Measurements from ENCODE around the gene NEGR1. TPM values are rescaled to one million over a fixed set of nuclear protein-coding genes. Genes with fewer than 3 reads are reported as not detected.

NEGR1 gene
- total RNA-seq, 1 experiment from 2014 or later: 0.05 TPM

DNA sequence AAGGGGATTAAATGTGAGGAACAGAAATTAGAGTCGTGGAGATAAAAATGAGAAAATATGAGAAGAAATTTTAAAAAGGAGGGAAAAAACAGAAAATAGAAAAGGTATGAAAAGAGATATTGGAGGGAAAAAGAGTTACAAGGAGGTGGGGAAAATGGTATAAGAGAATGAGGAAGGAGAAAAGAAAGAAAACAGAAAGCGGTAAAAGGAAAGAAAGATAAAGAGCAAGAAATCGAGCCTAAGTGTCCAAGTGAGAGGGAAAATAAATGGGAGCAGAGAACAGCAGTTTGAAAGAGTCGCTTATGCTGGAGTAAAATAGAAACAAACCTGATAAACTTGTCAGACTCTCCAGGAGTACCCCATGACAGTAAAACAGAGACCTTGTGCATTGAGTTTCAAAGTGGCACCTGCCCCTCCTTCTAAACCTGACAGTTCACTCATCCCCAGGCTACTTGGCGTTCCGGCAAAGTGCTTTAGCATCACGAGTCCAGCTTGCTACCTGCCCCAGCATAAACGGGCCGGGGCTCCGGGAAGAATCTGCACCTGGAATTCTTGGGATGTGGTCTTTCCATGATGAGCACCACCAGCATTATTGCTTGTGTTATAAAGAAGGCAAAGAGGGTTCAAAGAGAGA lies 585 bp downstream of the NEGR1 start:
- TF ChIP-seq SP1 (IDR thresholded peaks at IDR 0.05; ENCODE audit: low read depth) (no peak), JUND (IDR thresholded peaks at IDR 0.05) (no peak), ELF1 (IDR thresholded peaks at IDR 0.05; ENCODE audit: borderline replicate concordance, low read depth) (no peak), RAD21 (IDR thresholded peaks at IDR 0.05; ENCODE audit: low read depth) (no peak), EZH2phosphoT487 (IDR thresholded peaks at IDR 0.05; ENCODE audit: borderline replicate concordance) (no peak), ZFX (IDR thresholded peaks at IDR 0.05) (no peak), CBX3 (IDR thresholded peaks at IDR 0.05; ENCODE audit: low read depth) (no peak), EGR1 (IDR thresholded peaks at IDR 0.05; ENCODE audit: low read depth) (no peak), SRF (IDR thresholded peaks at IDR 0.05; ENCODE audit: low read depth) (no peak), EZH2 (IDR thresholded peaks at IDR 0.05) (no peak), YY1 (IDR thresholded peaks at IDR 0.05; ENCODE audit: extremely low read depth, insufficient replicate concordance, low read depth, low read length) (no peak), FOSL1 (IDR thresholded peaks at IDR 0.05; ENCODE audit: low read depth) (no peak)
- TF ChIP-seq, protein P1, sequence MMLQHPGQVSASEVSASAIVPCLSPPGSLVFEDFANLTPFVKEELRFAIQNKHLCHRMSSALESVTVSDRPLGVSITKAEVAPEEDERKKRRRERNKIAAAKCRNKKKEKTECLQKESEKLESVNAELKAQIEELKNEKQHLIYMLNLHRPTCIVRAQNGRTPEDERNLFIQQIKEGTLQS (IDR thresholded peaks at IDR 0.05): no peak
- TF ChIP-seq, protein P2, sequence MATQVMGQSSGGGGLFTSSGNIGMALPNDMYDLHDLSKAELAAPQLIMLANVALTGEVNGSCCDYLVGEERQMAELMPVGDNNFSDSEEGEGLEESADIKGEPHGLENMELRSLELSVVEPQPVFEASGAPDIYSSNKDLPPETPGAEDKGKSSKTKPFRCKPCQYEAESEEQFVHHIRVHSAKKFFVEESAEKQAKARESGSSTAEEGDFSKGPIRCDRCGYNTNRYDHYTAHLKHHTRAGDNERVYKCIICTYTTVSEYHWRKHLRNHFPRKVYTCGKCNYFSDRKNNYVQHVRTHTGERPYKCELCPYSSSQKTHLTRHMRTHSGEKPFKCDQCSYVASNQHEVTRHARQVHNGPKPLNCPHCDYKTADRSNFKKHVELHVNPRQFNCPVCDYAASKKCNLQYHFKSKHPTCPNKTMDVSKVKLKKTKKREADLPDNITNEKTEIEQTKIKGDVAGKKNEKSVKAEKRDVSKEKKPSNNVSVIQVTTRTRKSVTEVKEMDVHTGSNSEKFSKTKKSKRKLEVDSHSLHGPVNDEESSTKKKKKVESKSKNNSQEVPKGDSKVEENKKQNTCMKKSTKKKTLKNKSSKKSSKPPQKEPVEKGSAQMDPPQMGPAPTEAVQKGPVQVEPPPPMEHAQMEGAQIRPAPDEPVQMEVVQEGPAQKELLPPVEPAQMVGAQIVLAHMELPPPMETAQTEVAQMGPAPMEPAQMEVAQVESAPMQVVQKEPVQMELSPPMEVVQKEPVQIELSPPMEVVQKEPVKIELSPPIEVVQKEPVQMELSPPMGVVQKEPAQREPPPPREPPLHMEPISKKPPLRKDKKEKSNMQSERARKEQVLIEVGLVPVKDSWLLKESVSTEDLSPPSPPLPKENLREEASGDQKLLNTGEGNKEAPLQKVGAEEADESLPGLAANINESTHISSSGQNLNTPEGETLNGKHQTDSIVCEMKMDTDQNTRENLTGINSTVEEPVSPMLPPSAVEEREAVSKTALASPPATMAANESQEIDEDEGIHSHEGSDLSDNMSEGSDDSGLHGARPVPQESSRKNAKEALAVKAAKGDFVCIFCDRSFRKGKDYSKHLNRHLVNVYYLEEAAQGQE (IDR thresholded peaks at IDR 0.05; ENCODE audit: low read depth): no peak
- TF ChIP-seq, protein P3, sequence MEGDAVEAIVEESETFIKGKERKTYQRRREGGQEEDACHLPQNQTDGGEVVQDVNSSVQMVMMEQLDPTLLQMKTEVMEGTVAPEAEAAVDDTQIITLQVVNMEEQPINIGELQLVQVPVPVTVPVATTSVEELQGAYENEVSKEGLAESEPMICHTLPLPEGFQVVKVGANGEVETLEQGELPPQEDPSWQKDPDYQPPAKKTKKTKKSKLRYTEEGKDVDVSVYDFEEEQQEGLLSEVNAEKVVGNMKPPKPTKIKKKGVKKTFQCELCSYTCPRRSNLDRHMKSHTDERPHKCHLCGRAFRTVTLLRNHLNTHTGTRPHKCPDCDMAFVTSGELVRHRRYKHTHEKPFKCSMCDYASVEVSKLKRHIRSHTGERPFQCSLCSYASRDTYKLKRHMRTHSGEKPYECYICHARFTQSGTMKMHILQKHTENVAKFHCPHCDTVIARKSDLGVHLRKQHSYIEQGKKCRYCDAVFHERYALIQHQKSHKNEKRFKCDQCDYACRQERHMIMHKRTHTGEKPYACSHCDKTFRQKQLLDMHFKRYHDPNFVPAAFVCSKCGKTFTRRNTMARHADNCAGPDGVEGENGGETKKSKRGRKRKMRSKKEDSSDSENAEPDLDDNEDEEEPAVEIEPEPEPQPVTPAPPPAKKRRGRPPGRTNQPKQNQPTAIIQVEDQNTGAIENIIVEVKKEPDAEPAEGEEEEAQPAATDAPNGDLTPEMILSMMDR (IDR thresholded peaks at IDR 0.05 in 2 of 3, conservative IDR thresholded peaks at IDR 0.05 in 1 of 3; ENCODE audit: borderline replicate concordance in 1 of 3, insufficient read depth in 1 of 3, low read depth in 2 of 3, low read length in 2 of 3): no peak
- BruUV-seq (replicated peaks): no TSS peak
- Histone ChIP-seq H3K4me1 (ENCODE audit: control insufficient read depth in 1 of 2, insufficient read depth in 2 of 2, low read length in 2 of 2) (no peaks in the 10 kb centered on the region), H3K9me3 (ENCODE audit: control insufficient read depth in 1 of 2, insufficient read depth in 1 of 2, low read depth in 1 of 2, low read length in 2 of 2) (peaks cover 0 to 3% of the 10 kb centered on the region in 2 experiments; a peak in 2 of 4 replicates), H3K4me3 (replicated peaks in 1 of 2; ENCODE audit: low read depth in 1 of 2, low read length in 2 of 2) (no peak overlapping the region), H3K9me2 (ENCODE audit: insufficient read depth) (no peaks in the 10 kb centered on the region), H2AFZ (ENCODE audit: low read depth, low read length, poor library complexity, severe bottlenecking) (no peak overlapping the region), H3K9ac (ENCODE audit: low read length) (no peak overlapping the region), H3K79me2 (ENCODE audit: insufficient read depth, low read length) (no peaks in the 10 kb centered on the region), H4K20me1 (ENCODE audit: insufficient read depth) (no peaks in the 10 kb centered on the region), H3K4me2 (ENCODE audit: low read length) (no peak overlapping the region), H3K36me3 (ENCODE audit: control insufficient read depth in 1 of 2, insufficient read depth in 2 of 2, low read length in 2 of 2) (no peaks in the 10 kb centered on the region), H3K27ac (ENCODE audit: low read depth, low read length) (no peak overlapping the region), H3K27me3 (ENCODE audit: insufficient read depth, low read length) (no peaks in the 10 kb centered on the region)
- DNase-seq (ENCODE audit: low read depth, low spot score) (no peak), ATAC-seq (no peak)
- ChIA-PET POLR2A (no interaction called here), CTCF (no interaction called here), RAD21 (ENCODE audit: low non-redundant PET in 1 of 2, low total read pairs in 2 of 2, uncharacterized antibody in 2 of 2, unreplicated experiment in 2 of 2) (no interaction called here)
- intact Hi-C loops (cut with micrococcal nuclease): no loop called here
